Endothelial cell of umbilical vein (primary cell): Measurements from ENCODE around the gene B4GALNT4.

ENCODE experiments used
- CTCF ChIP-seq, 2 donors: IDR thresholded peaks; 1 replicate in 1 of 2; 2 replicates in 1 of 2; pipeline ENCODE4 v1.5.1; 2011; ENCODE audit warnings: low read length in 2 of 2, mild to moderate bottlenecking in 2 of 2, moderate library complexity in 2 of 2, control low read depth in 1 of 2, inconsistent platforms in 1 of 2, low read depth in 1 of 2; ENCODE audit not compliant: insufficient read depth in 1 of 2; ENCODE audit errors: extremely low read depth in 1 of 2
- EZH2 ChIP-seq: IDR thresholded peaks from 2 replicates; pipeline ENCODE4 v1.6.1; 2012; ENCODE audit warnings: borderline replicate concordance, low read depth, mild to moderate bottlenecking, moderate library complexity, low read length, inconsistent platforms; ENCODE audit not compliant: severe bottlenecking
- FOS ChIP-seq: IDR thresholded peaks from 2 replicates; pipeline ENCODE4 v1.6.1; 2011; ENCODE audit warnings: mild to moderate bottlenecking, low read length, moderate library complexity, borderline replicate concordance; ENCODE audit not compliant: insufficient read depth
- JUN ChIP-seq: IDR thresholded peaks from 2 replicates; pipeline ENCODE4 v1.6.1; 2011; ENCODE audit warnings: borderline replicate concordance, low read depth; ENCODE audit not compliant: insufficient read length, insufficient read depth
- MYC ChIP-seq: IDR thresholded peaks from one replicate; pipeline ENCODE4 v1.6.1; 2011; ENCODE audit warnings: mild to moderate bottlenecking, low read depth, low read length
- POLR2A ChIP-seq: IDR thresholded peaks from 2 replicates; pipeline ENCODE4 v1.6.1; 2012; ENCODE audit warnings: low read depth, mild to moderate bottlenecking, control low read depth, low read length
- POLR2AphosphoS5 ChIP-seq: IDR thresholded peaks from 2 replicates; pipeline ENCODE4 v1.6.1; 2012; ENCODE audit warnings: low read depth, mild to moderate bottlenecking, control low read depth, low read length, moderate library complexity; ENCODE audit not compliant: insufficient read depth

DNA sequence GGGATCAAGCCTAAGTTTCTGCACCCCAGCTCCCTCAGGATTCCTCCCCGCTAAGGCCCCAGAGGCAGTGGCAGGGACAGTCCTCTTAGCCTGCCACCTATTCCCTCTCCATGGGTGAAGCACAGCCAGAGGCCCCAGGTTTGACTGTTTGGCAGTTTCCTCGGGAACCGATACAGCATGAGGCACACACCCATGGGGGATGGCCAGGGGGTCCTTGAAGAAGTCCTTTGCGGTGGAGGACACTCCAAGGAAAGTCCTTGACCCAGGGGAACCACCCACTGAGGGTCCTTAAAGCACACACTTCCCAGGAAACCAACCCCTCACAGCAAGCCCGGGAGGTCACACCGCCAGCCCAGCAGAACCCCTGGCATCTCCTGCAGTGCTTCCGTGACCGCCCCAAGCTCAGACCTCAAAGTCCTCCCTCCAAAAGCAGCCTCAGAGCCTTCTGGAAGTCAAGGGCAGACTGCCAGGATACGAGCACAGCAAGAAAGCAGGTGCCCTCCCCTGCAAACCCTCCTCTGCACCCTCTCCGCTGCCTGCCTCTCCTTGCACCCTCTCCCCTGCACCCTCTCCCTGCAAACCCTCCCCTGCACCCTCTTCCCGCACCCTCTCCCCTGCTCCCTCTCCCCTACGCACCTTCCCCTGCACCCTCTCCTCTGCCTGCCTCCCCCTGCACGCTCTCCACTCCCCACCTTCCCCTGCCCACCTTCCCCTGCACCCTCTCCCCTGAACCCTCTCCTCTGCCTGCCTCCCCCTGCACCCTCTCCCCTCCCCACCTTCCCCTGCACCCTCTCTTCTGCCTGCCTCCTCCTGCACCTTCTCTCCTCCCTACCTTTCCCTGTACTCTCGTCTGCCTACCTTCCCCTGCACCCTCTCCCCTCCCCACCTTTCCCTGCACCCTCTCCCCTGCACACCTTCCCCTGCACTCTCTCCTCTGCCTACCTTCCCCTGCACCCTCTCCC lies 44.1 kb downstream of the B4GALNT4 start:
- no peak for TF ChIP-seq POLR2AphosphoS5
- TF ChIP-seq CTCF (IDR thresholded peaks at IDR 0.05; ENCODE audit: extremely low read depth in 1 of 2, insufficient read depth in 1 of 2, low read depth in 1 of 2, low read length in 2 of 2): no peak
- no peak for TF ChIP-seq POLR2A
- TF ChIP-seq EZH2: no peak
- TF ChIP-seq FOS: no peak
- TF ChIP-seq MYC: no peak
- TF ChIP-seq JUN: no peak
